WI38 (cell line): ENCODE measurements around the gene IREB2.

Experiments used
- H3K4me3 ChIP-seq: 2 replicates; pipeline ENCODE4 v1.5.1; 2011; ENCODE audit warnings: low read depth, mild to moderate bottlenecking, control low read depth, low read length
- TF ChIP-seq, protein P1 (sequence below): IDR thresholded peaks from 2 replicates; pipeline ENCODE4 v1.5.1; 2012; ENCODE audit warnings: low read depth, mild to moderate bottlenecking, control low read depth, low read length

Gene IREB2

DNA sequence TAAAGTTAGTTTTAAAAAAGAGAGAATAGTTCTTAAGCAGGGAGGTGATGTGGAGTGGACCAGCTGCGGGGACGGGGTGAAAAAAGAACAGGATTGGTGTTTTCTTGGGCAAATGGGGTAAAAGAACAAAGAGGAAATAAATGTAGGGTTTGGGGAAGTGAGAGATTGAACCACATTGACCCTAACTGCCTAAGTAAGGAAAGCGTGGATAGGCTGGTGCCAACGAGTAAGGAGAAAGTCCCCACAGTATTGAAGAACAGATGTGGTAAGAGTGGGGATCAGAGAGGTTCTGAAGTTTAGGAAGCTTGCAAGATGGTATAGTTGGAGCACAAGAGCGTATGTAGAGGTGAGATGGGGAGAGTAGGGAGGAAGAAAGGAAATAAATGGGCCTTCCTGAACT lies 17.0 kb downstream of the IREB2 start:
- TF ChIP-seq, protein P1, sequence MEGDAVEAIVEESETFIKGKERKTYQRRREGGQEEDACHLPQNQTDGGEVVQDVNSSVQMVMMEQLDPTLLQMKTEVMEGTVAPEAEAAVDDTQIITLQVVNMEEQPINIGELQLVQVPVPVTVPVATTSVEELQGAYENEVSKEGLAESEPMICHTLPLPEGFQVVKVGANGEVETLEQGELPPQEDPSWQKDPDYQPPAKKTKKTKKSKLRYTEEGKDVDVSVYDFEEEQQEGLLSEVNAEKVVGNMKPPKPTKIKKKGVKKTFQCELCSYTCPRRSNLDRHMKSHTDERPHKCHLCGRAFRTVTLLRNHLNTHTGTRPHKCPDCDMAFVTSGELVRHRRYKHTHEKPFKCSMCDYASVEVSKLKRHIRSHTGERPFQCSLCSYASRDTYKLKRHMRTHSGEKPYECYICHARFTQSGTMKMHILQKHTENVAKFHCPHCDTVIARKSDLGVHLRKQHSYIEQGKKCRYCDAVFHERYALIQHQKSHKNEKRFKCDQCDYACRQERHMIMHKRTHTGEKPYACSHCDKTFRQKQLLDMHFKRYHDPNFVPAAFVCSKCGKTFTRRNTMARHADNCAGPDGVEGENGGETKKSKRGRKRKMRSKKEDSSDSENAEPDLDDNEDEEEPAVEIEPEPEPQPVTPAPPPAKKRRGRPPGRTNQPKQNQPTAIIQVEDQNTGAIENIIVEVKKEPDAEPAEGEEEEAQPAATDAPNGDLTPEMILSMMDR, result no peak

DNA sequence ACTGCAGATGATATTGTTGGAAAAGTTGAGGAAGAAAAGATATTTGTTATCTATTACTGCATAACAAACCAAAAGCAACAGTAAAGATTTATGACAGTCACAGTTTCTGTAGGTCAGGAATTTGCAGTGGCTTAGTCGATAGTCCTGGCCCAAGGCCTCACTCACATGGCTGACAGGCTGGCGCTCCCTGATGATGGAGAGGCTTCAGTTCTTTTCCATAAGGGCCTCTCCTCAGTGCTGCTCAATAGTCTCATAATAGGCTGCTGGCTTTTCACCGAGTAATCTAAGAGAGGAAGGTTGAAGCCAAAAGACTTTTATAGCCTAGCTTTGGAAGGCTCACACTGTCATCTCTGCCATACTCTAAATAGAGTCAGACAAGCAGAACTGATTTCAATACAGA lies 17.7 kb downstream of the IREB2 start:
- TF ChIP-seq, protein P1, result no peak
- H3K4me3 ChIP-seq, result no peak overlapping the region

More for the DNA sequence above, 17.0 kb downstream of the IREB2 start:
- no peak overlapping the region for H3K4me3 ChIP-seq

DNA sequence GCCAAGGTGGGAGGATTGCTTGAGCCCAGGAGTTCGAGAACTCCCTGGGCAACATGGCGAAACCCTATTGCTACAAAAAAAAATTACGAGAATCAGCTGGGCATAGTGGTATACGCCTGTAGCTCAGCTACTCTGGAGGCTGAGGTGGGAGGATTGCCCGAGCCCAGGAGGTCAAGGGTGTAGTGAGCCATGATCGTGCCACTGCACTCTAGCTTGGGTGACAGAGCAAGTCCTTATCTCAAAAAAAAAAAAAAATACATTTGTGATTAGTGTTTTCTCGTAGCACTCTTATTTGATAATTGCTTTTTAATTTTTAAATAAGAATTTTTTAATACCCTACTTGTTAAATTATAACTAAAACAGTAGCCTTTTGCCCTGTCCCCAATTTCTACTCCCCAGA lies 18.4 kb downstream of the IREB2 start:
- H3K4me3 ChIP-seq, result no peak overlapping the region
- TF ChIP-seq, protein P1, result no peak

DNA sequence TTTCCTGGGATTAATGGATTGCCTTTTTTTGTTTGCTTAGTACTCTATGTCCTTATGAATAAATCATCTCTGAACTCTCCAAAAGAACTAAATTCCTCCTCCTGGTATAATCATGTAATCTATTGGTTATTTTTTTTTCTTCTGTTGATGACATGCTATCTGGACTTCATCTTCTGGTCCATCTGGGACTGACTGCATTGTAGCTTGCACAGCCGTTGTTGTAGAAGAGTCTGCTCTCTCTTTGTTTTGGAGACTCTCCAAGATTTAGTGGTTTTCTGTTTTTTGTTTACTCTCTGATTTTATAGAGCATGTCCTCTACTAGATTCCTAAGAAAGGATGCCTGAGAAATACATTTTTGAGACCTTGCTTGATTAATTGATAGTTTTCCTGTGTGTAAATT lies 19.1 kb downstream of the IREB2 start:
- H3K4me3 ChIP-seq, result no peak overlapping the region
- TF ChIP-seq, protein P1, result no peak

DNA sequence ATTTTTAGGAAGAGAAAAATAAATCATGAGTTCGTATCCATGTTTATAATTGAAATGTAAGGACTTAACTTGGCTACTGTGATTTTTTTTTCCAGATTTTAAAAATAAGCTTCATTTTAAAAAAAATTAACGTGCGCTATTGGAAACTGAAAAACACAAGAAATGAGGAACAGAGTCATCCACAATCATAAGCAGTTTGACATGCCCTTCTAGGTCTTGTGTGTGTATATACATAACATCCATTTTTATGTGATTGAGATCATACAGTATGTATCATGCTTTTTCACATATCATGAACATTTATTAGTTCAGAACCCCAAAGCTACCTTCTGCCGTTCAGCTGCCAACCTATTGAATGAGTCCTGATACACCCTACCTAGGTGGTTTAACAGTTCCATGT lies 22.7 kb downstream of the IREB2 start:
- TF ChIP-seq, protein P1, result no peak
- H3K4me3 ChIP-seq, result no peak overlapping the region

DNA sequence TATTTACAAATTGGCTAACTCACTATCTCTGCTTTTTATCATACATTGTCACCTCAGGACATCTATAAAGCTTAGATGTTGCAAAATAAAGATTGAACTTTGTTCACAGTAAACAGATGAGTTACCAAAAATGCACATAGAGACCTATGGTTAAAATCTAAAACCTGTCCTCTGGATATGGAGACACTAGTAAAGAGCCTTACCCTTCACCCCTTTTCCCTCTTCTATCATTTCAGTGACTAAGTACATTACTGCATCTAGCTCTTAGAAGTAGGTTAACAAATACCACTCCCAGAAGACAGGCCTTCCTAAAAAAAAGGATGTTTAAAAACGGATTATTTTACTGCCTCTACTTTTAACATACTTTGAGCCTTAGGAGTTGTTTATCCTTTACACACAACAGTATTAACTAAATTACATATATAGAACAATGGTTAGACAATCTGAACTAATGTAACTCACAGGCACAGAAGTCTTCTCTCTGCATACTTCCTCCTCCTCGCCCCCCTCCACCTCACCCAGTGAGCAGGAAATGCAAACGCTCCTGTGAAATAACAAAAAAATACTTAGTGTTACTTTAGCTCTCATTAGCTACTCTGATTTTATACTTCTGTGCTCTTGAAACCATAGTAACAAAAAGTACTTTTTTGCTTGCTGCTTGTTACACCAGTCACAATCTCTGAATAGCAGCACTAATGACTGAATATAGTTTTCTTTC lies 23.3 kb downstream of the IREB2 start:
- no peak overlapping the region for H3K4me3 ChIP-seq
- TF ChIP-seq, protein P1, result no peak

DNA sequence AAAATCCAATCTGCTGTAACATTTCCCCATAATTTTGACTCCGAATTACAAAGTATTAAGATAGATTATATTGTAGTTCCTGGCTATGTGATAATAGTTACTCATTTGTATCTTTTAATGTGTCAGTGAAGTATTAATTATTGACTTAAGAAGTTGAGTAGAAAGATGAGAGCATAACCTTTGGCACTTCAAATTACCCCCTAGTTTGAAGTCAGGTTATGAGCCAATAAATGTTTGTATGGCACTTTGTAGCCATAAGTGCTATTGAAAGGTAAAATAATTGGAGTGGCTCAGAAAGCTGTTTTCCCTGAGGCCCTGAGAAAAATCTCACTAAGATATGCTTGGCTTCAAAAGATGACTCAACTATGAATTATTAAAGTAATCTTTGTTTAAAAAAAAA lies 31.0 kb downstream of the IREB2 start:
- TF ChIP-seq, protein P1, result no peak
- H3K4me3 ChIP-seq, result no peak overlapping the region
